Keratinocyte (primary cell): Measurements from ENCODE around the gene LAMA2.

Experiments
- EZH2 ChIP-seq: IDR thresholded peaks from one replicate; pipeline ENCODE4 v1.6.1; 2012; ENCODE audit warnings: inconsistent platforms, mild to moderate bottlenecking, low read length, moderate library complexity
- TF ChIP-seq, protein P1 (sequence below), 3 experiments: IDR thresholded peaks in 1 of 3; conservative IDR thresholded peaks in 1 of 3; optimal IDR thresholded peaks in 1 of 3; 2 replicates in 2 of 3; 3 replicates in 1 of 3; pipeline versions ENCODE3 to v1.5.1; 2011; ENCODE audit warnings: low read length in 3 of 3, mild to moderate bottlenecking in 3 of 3, moderate library complexity in 2 of 3, control low read depth in 1 of 3, inconsistent platforms in 1 of 3; ENCODE audit not compliant: insufficient read depth in 2 of 3; ENCODE audit errors: extremely low read depth in 1 of 3

GRCh38 chr6:128964771-128965170 is 81.8 kb downstream of the LAMA2 start:
- TF ChIP-seq, protein P1, sequence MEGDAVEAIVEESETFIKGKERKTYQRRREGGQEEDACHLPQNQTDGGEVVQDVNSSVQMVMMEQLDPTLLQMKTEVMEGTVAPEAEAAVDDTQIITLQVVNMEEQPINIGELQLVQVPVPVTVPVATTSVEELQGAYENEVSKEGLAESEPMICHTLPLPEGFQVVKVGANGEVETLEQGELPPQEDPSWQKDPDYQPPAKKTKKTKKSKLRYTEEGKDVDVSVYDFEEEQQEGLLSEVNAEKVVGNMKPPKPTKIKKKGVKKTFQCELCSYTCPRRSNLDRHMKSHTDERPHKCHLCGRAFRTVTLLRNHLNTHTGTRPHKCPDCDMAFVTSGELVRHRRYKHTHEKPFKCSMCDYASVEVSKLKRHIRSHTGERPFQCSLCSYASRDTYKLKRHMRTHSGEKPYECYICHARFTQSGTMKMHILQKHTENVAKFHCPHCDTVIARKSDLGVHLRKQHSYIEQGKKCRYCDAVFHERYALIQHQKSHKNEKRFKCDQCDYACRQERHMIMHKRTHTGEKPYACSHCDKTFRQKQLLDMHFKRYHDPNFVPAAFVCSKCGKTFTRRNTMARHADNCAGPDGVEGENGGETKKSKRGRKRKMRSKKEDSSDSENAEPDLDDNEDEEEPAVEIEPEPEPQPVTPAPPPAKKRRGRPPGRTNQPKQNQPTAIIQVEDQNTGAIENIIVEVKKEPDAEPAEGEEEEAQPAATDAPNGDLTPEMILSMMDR (optimal IDR thresholded peaks at IDR 0.05 in 1 of 3, IDR thresholded peaks at IDR 0.05 in 1 of 3, conservative IDR thresholded peaks at IDR 0.05 in 1 of 3; ENCODE audit: extremely low read depth in 1 of 3, insufficient read depth in 2 of 3, low read length in 3 of 3) = no peak
- TF ChIP-seq EZH2 = no peak
